Measurements from ENCODE around the gene RIMS4. TPM values are rescaled to one million over a fixed set of nuclear protein-coding genes. Genes with fewer than 3 reads are reported as not detected.

RIMS4 gene
- total and polyA plus RNA-seq, 9 of the 15 experiments (the other 6 are each of a cell fraction or from before 2014, with no cell fraction given): 0.04 TPM; not detected in 8

DNA sequence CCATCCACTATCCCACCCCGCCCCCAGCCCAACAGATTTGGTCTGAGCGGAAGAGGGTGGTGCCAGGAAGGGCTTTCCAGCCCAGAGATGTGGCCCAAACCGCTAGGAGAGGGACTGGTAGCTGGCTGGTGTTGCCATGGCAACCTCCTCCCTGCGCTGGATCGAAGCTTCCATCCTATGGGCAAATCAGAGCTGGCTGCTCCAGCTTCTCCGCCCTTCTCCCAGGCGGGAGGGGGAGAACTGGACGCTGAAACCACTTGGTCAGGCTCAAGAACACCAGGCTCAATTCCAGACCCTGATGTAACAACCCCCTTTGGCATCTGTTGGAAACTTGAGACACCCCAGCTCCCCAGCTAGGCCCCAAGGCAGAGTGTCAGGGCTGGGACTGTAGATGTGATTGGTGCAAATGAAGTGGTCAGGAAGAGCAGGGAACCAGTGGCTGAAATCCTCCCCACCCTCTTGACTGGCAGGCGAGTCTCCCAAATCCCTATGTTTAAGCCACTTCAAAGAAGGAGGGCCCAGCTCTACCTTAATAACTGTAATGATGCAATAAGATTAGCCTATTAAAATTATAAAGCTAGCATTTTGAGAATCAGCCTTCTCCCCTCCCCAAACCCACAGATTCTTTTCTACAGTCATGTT is 4.2 kb downstream of the RIMS4 start:
- H3K4me1 ChIP-seq (replicated peaks in 1 of 2; ENCODE audit: control insufficient read depth in 2 of 2, insufficient read depth in 2 of 2, low read length in 2 of 2): no peaks in the 10 kb centered on the region
- no peaks in the 10 kb centered on the region for H3K79me2 ChIP-seq (ENCODE audit: control insufficient read depth, insufficient read depth, low read length)
- POLR2A ChIA-PET: no interaction called here
- intact Hi-C loops (cut with micrococcal nuclease) (no loop called here), in situ Hi-C loops (cut with MboI) (no loop called here)
- FAIRE-seq (no peak), ATAC-seq (no peak; the same call in 1 of the 3 replicates), DNase-seq (ENCODE audit: extremely low read depth in 1 of 4, low spot score in 3 of 4) (peak; percentile 10 to 25 (median 24))
- peaks cover 5 to 32% of the 10 kb centered on the region in 2 experiments; a peak in 4 of 5 replicates for H3K27me3 ChIP-seq (ENCODE audit: control insufficient read depth in 2 of 2, insufficient read depth in 2 of 2, low read length in 2 of 2)
- no peak overlapping the region for H3K4me2 ChIP-seq (ENCODE audit: insufficient read depth, low read length)
- no peaks in the 10 kb centered on the region for H3K9me3 ChIP-seq (replicated peaks; ENCODE audit: control insufficient read depth, insufficient read depth, low read depth, low read length)
- no peaks in the 10 kb centered on the region; the same call in 1 of the 2 replicates for H4K20me1 ChIP-seq (replicated peaks; ENCODE audit: control insufficient read depth, insufficient read depth, low read length)
- WGBS (ENCODE audit: insufficient coverage, low coverage, missing lambda C conversion rate): 0% methylated on average over 7 of the region's 9 CpGs
- H3K9ac ChIP-seq (ENCODE audit: insufficient read depth in 1 of 2, low read depth in 2 of 2, low read length in 2 of 2): no peak overlapping the region
- H3K36me3 ChIP-seq (ENCODE audit: control insufficient read depth, insufficient read depth, low read length): no peaks in the 10 kb centered on the region
- H3K9me1 ChIP-seq (ENCODE audit: control insufficient read depth, insufficient read depth, low read length): no peaks in the 10 kb centered on the region
- H3K4me3 ChIP-seq: no peak overlapping the region
- 0 out of 4 replicates have a peak, but pooled peaks of 1 of the 2 experiments have one; percentile 25 for TF ChIP-seq RCOR1 (IDR thresholded peaks at IDR 0.05; ENCODE audit: borderline replicate concordance in 1 of 2, low read depth in 2 of 2, low read length in 2 of 2)
- no peak for TF ChIP-seq TEAD1 (CRISPR knock-in tag; IDR thresholded peaks at IDR 0.05)
- TF ChIP-seq NUFIP1 (IDR thresholded peaks at IDR 0.05; ENCODE audit: partially characterized antibody): no peak
- peak; percentile 89 for TF ChIP-seq RFX1 (IDR thresholded peaks at IDR 0.05)
- no peak overlapping the region for H2AFZ ChIP-seq (ENCODE audit: low read depth, low read length)
- CTCF ChIA-PET (ENCODE audit: low intra/inter-chr PET ratio): no interaction called here
- H3K27ac ChIP-seq (ENCODE audit: extremely low read depth, low read depth, low read length): no peak overlapping the region
- no TSS peak for BruUV-seq (replicated peaks)

DNA sequence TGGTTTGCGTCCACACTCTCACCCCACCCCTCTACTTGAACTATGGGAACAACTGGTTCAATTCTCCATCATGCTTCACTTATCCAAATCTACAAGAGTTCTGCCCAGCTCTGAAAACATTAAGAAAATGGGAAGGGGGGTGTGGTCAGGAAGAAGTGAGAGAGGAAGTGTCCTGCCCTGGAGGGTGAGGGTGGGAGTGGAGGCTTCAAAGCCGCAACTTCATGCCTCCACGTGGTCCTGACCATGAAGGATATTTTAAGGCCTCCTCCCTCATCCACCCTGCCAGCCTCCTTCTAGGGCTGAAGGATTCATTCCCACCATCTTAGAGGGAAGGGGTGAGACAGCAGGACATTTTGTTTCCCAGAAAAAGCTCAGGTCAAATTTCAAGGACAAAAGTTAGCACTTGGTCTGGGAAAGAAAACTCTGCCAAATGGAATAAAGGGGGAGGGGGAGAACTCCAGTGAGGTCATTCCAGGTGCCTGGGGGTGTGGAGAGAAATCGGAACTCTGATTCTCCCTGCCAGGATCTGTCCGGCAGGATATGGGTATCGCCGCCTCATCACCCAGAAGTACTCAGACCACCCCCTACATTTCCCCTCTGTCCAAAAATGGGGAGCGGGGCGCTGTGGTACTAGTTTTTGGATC is 4.9 kb downstream of the RIMS4 start:
- ATAC-seq: no peak
- H2AFZ ChIP-seq (ENCODE audit: low read depth, low read length): no peak overlapping the region
- H3K36me3 ChIP-seq (ENCODE audit: control insufficient read depth, insufficient read depth, low read length): no peaks in the 10 kb centered on the region
- no peak overlapping the region for H3K9ac ChIP-seq (ENCODE audit: insufficient read depth in 1 of 2, low read depth in 2 of 2, low read length in 2 of 2)
- H4K20me1 ChIP-seq (replicated peaks; ENCODE audit: control insufficient read depth, insufficient read depth, low read length): no peaks in the 10 kb centered on the region; the same call in 1 of the 2 replicates
- H3K27ac ChIP-seq (ENCODE audit: extremely low read depth, low read depth, low read length): no peak overlapping the region
- H3K9me3 ChIP-seq (replicated peaks; ENCODE audit: control insufficient read depth, insufficient read depth, low read depth, low read length): no peaks in the 10 kb centered on the region
- H3K4me1 ChIP-seq (replicated peaks in 1 of 2; ENCODE audit: control insufficient read depth in 2 of 2, insufficient read depth in 2 of 2, low read length in 2 of 2): no peaks in the 10 kb centered on the region
- H3K79me2 ChIP-seq (ENCODE audit: control insufficient read depth, insufficient read depth, low read length): no peaks in the 10 kb centered on the region
- BruUV-seq (replicated peaks): no TSS peak
- H3K27me3 ChIP-seq (ENCODE audit: control insufficient read depth in 2 of 2, insufficient read depth in 2 of 2, low read length in 2 of 2): peaks cover 5 to 27% of the 10 kb centered on the region in 2 experiments; a peak in 4 of 5 replicates
- ChIA-PET POLR2A (no interaction called here), CTCF (ENCODE audit: low intra/inter-chr PET ratio) (no interaction called here)
- H3K4me2 ChIP-seq (ENCODE audit: insufficient read depth, low read length): no peak overlapping the region
- intact Hi-C loops (cut with micrococcal nuclease) (no loop called here), in situ Hi-C loops (cut with MboI) (no loop called here)
- no peaks in the 10 kb centered on the region for H3K9me1 ChIP-seq (ENCODE audit: control insufficient read depth, insufficient read depth, low read length)
- no peak for FAIRE-seq
- DNase-seq (ENCODE audit: extremely low read depth in 1 of 4, low spot score in 3 of 4): no peak
- 28% methylated on average over 9 of the region's 9 CpGs for WGBS (ENCODE audit: insufficient coverage, low coverage, missing lambda C conversion rate)
- no peak overlapping the region for H3K4me3 ChIP-seq
- TF ChIP-seq TOE1 (IDR thresholded peaks at IDR 0.05; ENCODE audit: borderline replicate concordance) (no peak), TOE1 (CRISPR knock-in tag; IDR thresholded peaks at IDR 0.05; ENCODE audit: borderline replicate concordance, low read depth) (no peak), ZNF224 (CRISPR knock-in tag; IDR thresholded peaks at IDR 0.05) (no peak), ZNF695 (CRISPR knock-in tag; IDR thresholded peaks at IDR 0.05) (no peak), L3MBTL2 (IDR thresholded peaks at IDR 0.05) (peak; percentile 53; the same call in 1 of the 2 replicates), FOSL1 (tag; conservative IDR thresholded peaks at IDR 0.05) (no peak), SRSF7 (optimal IDR thresholded peaks at IDR 0.05; ENCODE audit: low read depth, low read length) (no peak), HOXB6 (CRISPR knock-in tag; IDR thresholded peaks at IDR 0.05; ENCODE audit: borderline replicate concordance) (no peak), SPI1 (IDR thresholded peaks at IDR 0.05; ENCODE audit: borderline replicate concordance, low read depth, low read length) (peak; percentile 53; the same call in 1 of the 2 replicates)
- TF ChIP-seq, protein P1, sequence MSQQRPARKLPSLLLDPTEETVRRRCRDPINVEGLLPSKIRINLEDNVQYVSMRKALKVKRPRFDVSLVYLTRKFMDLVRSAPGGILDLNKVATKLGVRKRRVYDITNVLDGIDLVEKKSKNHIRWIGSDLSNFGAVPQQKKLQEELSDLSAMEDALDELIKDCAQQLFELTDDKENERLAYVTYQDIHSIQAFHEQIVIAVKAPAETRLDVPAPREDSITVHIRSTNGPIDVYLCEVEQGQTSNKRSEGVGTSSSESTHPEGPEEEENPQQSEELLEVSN (IDR thresholded peaks at IDR 0.05; ENCODE audit: borderline replicate concordance in 1 of 2, extremely low read depth in 1 of 2, insufficient read depth in 1 of 2, insufficient read length in 1 of 2, low read depth in 1 of 2, low read length in 1 of 2, poor library complexity in 1 of 2, severe bottlenecking in 1 of 2): peak in 1 of 2 experiments; percentile 39
